PC-3 (cell line): ENCODE data around the gene ALKAL2. TPM values are rescaled to one million over a fixed set of nuclear protein-coding genes. Genes with fewer than 3 reads are reported as not detected.
A peak's percentile ranks its signal among the peaks of the same experiment; 100 is the strongest.

Experiments used
- ATAC-seq: fragments of 200-7000 bp; cut with Tn5 transposase; 2 replicates; pipeline ENCODE4 v1.9.1; 2020; ENCODE audit warnings: mild to moderate bottlenecking, moderate library complexity
- BruUV-seq: library from RNA; stranded (reverse); fragments of 400-500 nt; replicated peaks from 2 replicates; lab custom pipeline; 2021; lab: Mats Ljungman, UMichigan
- CTCF ChIA-PET: fragments of 300-600 bp; sonication (Branson Sonifier 250); formaldehyde crosslinking; loops from one replicate; lab custom pipeline; 2022; ENCODE audit warnings: antibody characterized with exemption; lab: Charles Lee
- POLR2A ChIA-PET: fragments of 300-600 bp; sonication (Branson Sonifier 250); formaldehyde crosslinking; loops from one replicate; lab custom pipeline; 2022; ENCODE audit warnings: antibody characterized with exemption; ENCODE audit not compliant: unreplicated experiment; lab: Charles Lee
- DNase-seq: peaks from one replicate; pipeline ENCODE4 v3.0.0-alpha.2; 2015
- H2AFZ ChIP-seq: fragments of 300-600 bp; sonication (generic); 2 replicates; pipeline ENCODE4 v1.6.0; 2016; ENCODE audit warnings: antibody characterized with exemption, low read length
- H3F3A ChIP-seq: fragments of 300-600 bp; sonication (generic); one replicate; pipeline ENCODE4 v1.6.0; 2017; ENCODE audit warnings: antibody characterized with exemption, low read length, control low read depth, mild to moderate bottlenecking; ENCODE audit not compliant: unreplicated experiment
- H3K27ac ChIP-seq: fragments of 300-600 bp; sonication (generic); 2 replicates; pipeline ENCODE4 v1.5.1; 2016; ENCODE audit warnings: mild to moderate bottlenecking, low read length
- H3K27me3 ChIP-seq: fragments of 300-600 bp; sonication (generic); 2 replicates; pipeline ENCODE4 v1.6.1; 2016; ENCODE audit warnings: low read length, mixed read lengths
- H3K36me3 ChIP-seq: fragments of 300-600 bp; sonication (generic); 2 replicates; pipeline ENCODE4 v1.6.1; 2016; ENCODE audit warnings: low read depth, mixed run types, low read length, mixed read lengths
- H3K4me1 ChIP-seq: fragments of 300-600 bp; sonication (generic); 2 replicates; pipeline ENCODE4 v1.5.1; 2016; ENCODE audit warnings: low read length; ENCODE audit not compliant: insufficient read depth
- H3K4me2 ChIP-seq: fragments of 300-600 bp; sonication (generic); 2 replicates; pipeline ENCODE4 v1.6.0; 2016; ENCODE audit warnings: low read length
- H3K4me3 ChIP-seq: fragments of 300-600 bp; sonication (generic); 2 replicates; pipeline ENCODE4 v1.5.1; 2016; ENCODE audit warnings: mild to moderate bottlenecking, low read length, mixed read lengths
- H3K79me2 ChIP-seq: fragments of 300-600 bp; sonication (generic); 2 replicates; pipeline ENCODE4 v1.6.1; 2017; ENCODE audit warnings: low read length, mixed read lengths
- H3K9ac ChIP-seq: fragments of 300-600 bp; sonication (generic); 2 replicates; pipeline ENCODE4 v1.6.0; 2016; ENCODE audit warnings: mild to moderate bottlenecking, low read length
- H3K9me2 ChIP-seq: fragments of 300-600 bp; sonication (generic); replicated peaks from 2 replicates; pipeline ENCODE4 v1.6.1; 2016; ENCODE audit warnings: mixed run types, low read length, mixed read lengths
- H3K9me3 ChIP-seq: fragments of 300-600 bp; sonication (generic); 2 replicates; pipeline ENCODE4 v1.6.1; 2016; ENCODE audit warnings: low read length, mixed read lengths
- H4K20me1 ChIP-seq: fragments of 300-600 bp; sonication (generic); 2 replicates; pipeline ENCODE4 v1.6.1; 2016; ENCODE audit warnings: low read length, mixed read lengths
- CTCF ChIP-seq: fragments of 300-600 bp; sonication (generic); conservative IDR thresholded peaks from 2 replicates; pipeline ENCODE4 v1.5.1; 2017; ENCODE audit warnings: antibody characterized with exemption, low read depth, mild to moderate bottlenecking, low read length
- EZH2 ChIP-seq: fragments of 300-600 bp; sonication (generic); IDR thresholded peaks from one replicate; pipeline ENCODE4 v1.6.1; 2017; ENCODE audit warnings: antibody characterized with exemption, mild to moderate bottlenecking, low read length; ENCODE audit not compliant: unreplicated experiment
- EZH2phosphoT487 ChIP-seq: fragments of 300-600 bp; sonication (generic); IDR thresholded peaks from 2 replicates; pipeline ENCODE4 v1.6.1; 2018; ENCODE audit warnings: mild to moderate bottlenecking, antibody characterized with exemption, low read length, borderline replicate concordance
- intact Hi-C: fragments of 100-400 bp; cut with micrococcal nuclease; formaldehyde crosslinking; loops from 2 replicates; pipeline ENCODE4 v1.9.0; 2023
- total RNA-seq: library from RNA; depleted of rRNA; stranded (reverse); fragments of >200 nt; gene quantifications from 2 replicates; pipeline ENCODE4 v1.2.3, GENCODE V29; 2014

ALKAL2 gene
- total RNA-seq, 1 experiment from 2014 or later, result not detected

- no peak overlapping the region for H3K9ac ChIP-seq
- H4K20me1 ChIP-seq, result peaks cover 34% of the 10 kb centered on the region
- ATAC-seq (no peak), DNase-seq (no peak)
- TF ChIP-seq EZH2phosphoT487, result no peak
- TF ChIP-seq EZH2, result no peak
- H3K9me2 ChIP-seq, result no peaks in the 10 kb centered on the region
- H3K79me2 ChIP-seq, result peaks cover 59% of the 10 kb centered on the region
- intact Hi-C loops, result no loop called here
- H3K4me3 ChIP-seq, result no peak overlapping the region
- peaks cover 76% of the 10 kb centered on the region for H3K36me3 ChIP-seq
- H3F3A ChIP-seq, result no peaks in the 10 kb centered on the region
- no peak overlapping the region for H3K4me2 ChIP-seq
- no peaks in the 10 kb centered on the region for H3K9me3 ChIP-seq
- no peak overlapping the region for H2AFZ ChIP-seq
- BruUV-seq, result no TSS peak
- no peak overlapping the region for H3K27ac ChIP-seq
- H3K4me1 ChIP-seq, result no peaks in the 10 kb centered on the region
- H3K27me3 ChIP-seq, result no peaks in the 10 kb centered on the region
- POLR2A ChIA-PET, result no interaction called here
- CTCF ChIA-PET, result no interaction called here
Measured at GRCh38 chr2:275466-275865, 12.4 kb downstream of the ALKAL2 start.

GRCh38 chr2:274503-274902 lies 13.4 kb downstream of the ALKAL2 start:
- intact Hi-C loops, result no loop called here
- Histone ChIP-seq H3K4me3 (no peak overlapping the region), H3K79me2 (peaks cover 68% of the 10 kb centered on the region), H3K4me2 (no peak overlapping the region), H3K27me3 (no peaks in the 10 kb centered on the region), H3K9me3 (no peaks in the 10 kb centered on the region), H3K9me2 (no peaks in the 10 kb centered on the region), H4K20me1 (peaks cover 42% of the 10 kb centered on the region), H3K4me1 (no peaks in the 10 kb centered on the region), H3K9ac (no peak overlapping the region), H3F3A (no peaks in the 10 kb centered on the region), H3K36me3 (peaks cover 73% of the 10 kb centered on the region), H2AFZ (no peak overlapping the region), H3K27ac (no peak overlapping the region)
- DNase-seq (no peak), ATAC-seq (no peak; the same call in 1 of the 2 replicates)
- BruUV-seq, result no TSS peak
- TF ChIP-seq CTCF, result peak; percentile 54
- no peak for TF ChIP-seq EZH2
- ChIA-PET CTCF (interaction anchor here (0.6 kb wide), 1 partner anchor 105 kb away, joined by 3 read pairs; no protein-coding TSS in a partner anchor), POLR2A (no interaction called here)

GRCh38 chr2:273333-273732 lies 14.6 kb downstream of the ALKAL2 start:
- no peaks in the 10 kb centered on the region; the same call in 1 of the 2 replicates for H3K4me1 ChIP-seq
- no peak for DNase-seq
- peaks cover 54% of the 10 kb centered on the region for H4K20me1 ChIP-seq
- no peak overlapping the region for H3K27ac ChIP-seq
- no peaks in the 10 kb centered on the region for H3K9me3 ChIP-seq
- no peaks in the 10 kb centered on the region for H3K27me3 ChIP-seq
- intact Hi-C loops, result no loop called here
- H2AFZ ChIP-seq, result no peak overlapping the region
- H3F3A ChIP-seq, result no peaks in the 10 kb centered on the region
- H3K9ac ChIP-seq, result no peak overlapping the region
- H3K79me2 ChIP-seq, result peaks cover 80% of the 10 kb centered on the region
- H3K4me2 ChIP-seq, result no peak overlapping the region
- H3K36me3 ChIP-seq, result peaks cover 62% of the 10 kb centered on the region
- ChIA-PET POLR2A (no interaction called here), CTCF (no interaction called here)
- no peaks in the 10 kb centered on the region for H3K9me2 ChIP-seq
- no peak overlapping the region for H3K4me3 ChIP-seq
- BruUV-seq, result no TSS peak
- no peak for ATAC-seq
- TF ChIP-seq EZH2 (no peak), EZH2phosphoT487 (no peak), CTCF (no peak)
